ENCODE data around the gene NR5A2.

The NR5A2 gene

GRCh38 chr1:200079232-200079940 is 51.9 kb downstream of the NR5A2 start:
- no peak for TF ChIP-seq CTCF (IDR thresholded peaks at IDR 0.05; ENCODE audit: control insufficient read depth, extremely low read depth, insufficient read depth)
- no peak for DNase-seq (ENCODE audit: low read depth)
- no peak overlapping the region for H3K4me3 ChIP-seq (ENCODE audit: low read depth, low read length)

GRCh38 chr1:200081151-200081968 is 53.9 kb downstream of the NR5A2 start:
- no peak for DNase-seq (ENCODE audit: low read depth)
- no peak for TF ChIP-seq CTCF (IDR thresholded peaks at IDR 0.05; ENCODE audit: control insufficient read depth, extremely low read depth, insufficient read depth)
- no peak overlapping the region for H3K4me3 ChIP-seq (ENCODE audit: low read depth, low read length)

DNA sequence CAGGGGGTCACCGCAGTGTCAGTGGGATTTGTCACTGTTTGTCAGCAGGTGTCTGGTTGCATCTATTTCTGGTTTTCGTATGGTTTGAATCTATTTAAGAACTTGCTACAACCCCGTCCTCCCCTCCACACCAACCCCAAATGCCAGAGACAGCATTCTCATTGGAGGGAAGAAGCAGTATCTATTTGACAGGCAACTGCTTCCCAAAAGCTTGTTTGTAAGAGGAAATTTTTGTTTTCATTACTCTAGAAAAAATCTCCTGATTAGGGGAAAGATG is 54.4 kb downstream of the NR5A2 start:
- TF ChIP-seq CTCF (IDR thresholded peaks at IDR 0.05; ENCODE audit: control insufficient read depth, extremely low read depth, insufficient read depth) = no peak
- no peak overlapping the region for H3K4me3 ChIP-seq (ENCODE audit: low read depth, low read length)
- DNase-seq (ENCODE audit: low read depth) = no peak

DNA sequence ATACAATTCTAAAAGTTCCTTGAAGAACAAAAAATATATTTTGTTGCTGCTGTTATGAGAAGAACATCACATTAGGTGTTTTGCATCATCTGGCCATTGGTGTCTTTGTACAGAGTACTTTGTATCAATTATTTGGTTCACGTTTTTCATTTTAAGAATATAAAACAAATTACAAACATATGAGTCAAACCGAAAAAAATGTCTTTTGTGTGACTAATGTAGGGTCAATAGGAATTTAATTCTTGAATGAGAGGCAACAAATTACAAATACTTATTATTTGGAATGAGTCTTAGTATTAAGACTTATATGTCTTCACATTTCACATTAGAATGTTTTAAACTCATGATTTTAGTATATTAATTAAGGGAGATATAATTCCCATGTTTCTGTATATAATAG is 54.8 kb downstream of the NR5A2 start:
- DNase-seq (ENCODE audit: low read depth) = no peak
- H3K4me3 ChIP-seq (ENCODE audit: low read depth, low read length) = no peak overlapping the region
- TF ChIP-seq CTCF (IDR thresholded peaks at IDR 0.05; ENCODE audit: control insufficient read depth, extremely low read depth, insufficient read depth) = no peak

- DNase-seq (ENCODE audit: low read depth) = peak; percentile 15
- peak; percentile 70 for TF ChIP-seq CTCF (IDR thresholded peaks at IDR 0.05; ENCODE audit: control insufficient read depth, extremely low read depth, insufficient read depth)
- no peak overlapping the region for H3K4me3 ChIP-seq (ENCODE audit: low read depth, low read length)
These were observed 63.0 kb downstream of the NR5A2 start for GRCh38 chr1:200090252-200091159.

- TF ChIP-seq CTCF (IDR thresholded peaks at IDR 0.05; ENCODE audit: control insufficient read depth, extremely low read depth, insufficient read depth) = no peak
- no peak overlapping the region for H3K4me3 ChIP-seq (ENCODE audit: low read depth, low read length)
- DNase-seq (ENCODE audit: low read depth) = no peak
These were observed 67.6 kb downstream of the NR5A2 start for GRCh38 chr1:200095057-200095577.
